ENCODE results near the gene FOXP4.

FOXP4 gene

GRCh38 chr6:41576667-41577066 is 30.5 kb downstream of the FOXP4 start:
- ChIA-PET CTCF (interaction anchor here (8.1 kb wide), 1 partner anchor 151 kb away, joined by 50 read pairs; no protein-coding TSS in a partner anchor), POLR2A (no interaction called here)
- TF ChIP-seq CTCF (IDR thresholded peaks at IDR 0.05; ENCODE audit: insufficient read depth, low read length, missing control alignments): no peak
- H3K4me3 ChIP-seq (ENCODE audit: low read depth, low read length): no peak overlapping the region
- DNase-seq (ENCODE audit: low read depth, low spot score): no peak

- POLR2A ChIA-PET: no interaction called here
- DNase-seq (ENCODE audit: low read depth, low spot score): no peak
- CTCF ChIA-PET: interaction anchor here (0.9 to 8.1 kb wide), 7 partner anchors 9 to 210 kb away, joined by 3 to 53 read pairs (median 7); no protein-coding TSS in a partner anchor
- no peak overlapping the region for H3K4me3 ChIP-seq (ENCODE audit: low read depth, low read length)
- no peak for TF ChIP-seq CTCF (IDR thresholded peaks at IDR 0.05; ENCODE audit: insufficient read depth, low read length, missing control alignments)
These were observed 31.4 kb downstream of the FOXP4 start for GRCh38 chr6:41577356-41578216.

- H3K4me3 ChIP-seq (ENCODE audit: low read depth, low read length): peak overlapping the region; percentile 8; the same call in 1 of the 2 replicates
- POLR2A ChIA-PET: interaction anchor here (1.1 kb wide), 1 partner anchor 147 kb away, joined by 4 read pairs; no protein-coding TSS in a partner anchor
- no peak for DNase-seq (ENCODE audit: low read depth, low spot score)
- TF ChIP-seq CTCF (IDR thresholded peaks at IDR 0.05; ENCODE audit: insufficient read depth, low read length, missing control alignments): no peak
- CTCF ChIA-PET: interaction anchor here (1.0 to 8.1 kb wide), 14 partner anchors 8 to 210 kb away, joined by 3 to 53 read pairs (median 4); no protein-coding TSS in a partner anchor
These were observed 32.3 kb downstream of the FOXP4 start for GRCh38 chr6:41578217-41579087.

GRCh38 chr6:41579088-41579610 is 33.0 kb downstream of the FOXP4 start:
- no peak for TF ChIP-seq CTCF (IDR thresholded peaks at IDR 0.05; ENCODE audit: insufficient read depth, low read length, missing control alignments)
- no peak overlapping the region for H3K4me3 ChIP-seq (ENCODE audit: low read depth, low read length)
- DNase-seq (ENCODE audit: low read depth, low spot score): no peak
- ChIA-PET POLR2A (interaction anchor here (1.1 kb wide), 1 partner anchor 148 kb away, joined by 4 read pairs; no protein-coding TSS in a partner anchor), CTCF (interaction anchor here (0.5 to 8.1 kb wide), 16 partner anchors 9 to 211 kb away, joined by 3 to 53 read pairs (median 4); no protein-coding TSS in a partner anchor)

- no peak for DNase-seq (ENCODE audit: low read depth, low spot score)
- no peak overlapping the region for H3K4me3 ChIP-seq (ENCODE audit: low read depth, low read length)
- no peak for TF ChIP-seq CTCF (IDR thresholded peaks at IDR 0.05; ENCODE audit: insufficient read depth, low read length, missing control alignments)
- POLR2A ChIA-PET: no interaction called here
- CTCF ChIA-PET: interaction anchor here (0.8 to 8.1 kb wide), 17 partner anchors 8 to 213 kb away, joined by 3 to 53 read pairs (median 5); partner anchors contain the start of gene FOXP4
These were observed 34.5 kb downstream of the FOXP4 start for GRCh38 chr6:41580690-41581089.

Data from AG04449 (cell line).